Measurements from ENCODE around the gene SLX4IP.

SLX4IP gene

DNA sequence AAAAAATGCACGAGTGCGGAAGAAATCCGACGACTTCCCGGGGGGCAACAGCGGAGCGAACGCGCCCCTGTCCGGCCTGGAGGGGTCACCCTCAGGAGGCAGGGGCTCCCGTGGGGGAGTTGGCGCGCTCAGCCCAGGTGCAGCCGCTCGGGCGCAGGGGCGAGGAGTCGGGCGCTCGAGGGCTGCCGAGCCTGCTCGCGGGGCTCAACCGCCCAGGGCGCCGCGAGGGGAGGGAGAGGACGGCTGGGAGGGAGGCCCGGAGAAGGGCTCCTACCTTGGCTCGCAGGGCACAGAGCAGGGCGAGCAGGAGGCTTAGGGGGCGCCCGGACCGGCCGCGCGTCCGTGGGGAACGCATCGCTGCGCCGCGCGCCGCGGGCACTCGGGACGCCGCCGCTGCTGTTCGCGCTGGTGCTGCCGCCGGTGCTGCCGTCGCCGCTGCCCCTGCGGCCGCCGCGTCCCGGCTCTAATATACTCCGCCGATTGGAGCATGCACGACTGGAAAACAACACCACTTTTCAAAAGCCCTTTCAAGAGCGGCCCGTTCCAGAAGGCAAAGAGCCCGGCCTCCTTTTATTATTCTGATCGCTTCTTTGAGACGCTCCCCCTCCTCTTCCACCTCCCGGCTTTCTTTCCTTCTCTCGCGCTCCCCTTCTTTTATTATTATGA lies 238.2 kb downstream of the SLX4IP start:
- peak in 35 of 56 donors; percentile 10 to 82 (median 54) for DNase-seq

DNA sequence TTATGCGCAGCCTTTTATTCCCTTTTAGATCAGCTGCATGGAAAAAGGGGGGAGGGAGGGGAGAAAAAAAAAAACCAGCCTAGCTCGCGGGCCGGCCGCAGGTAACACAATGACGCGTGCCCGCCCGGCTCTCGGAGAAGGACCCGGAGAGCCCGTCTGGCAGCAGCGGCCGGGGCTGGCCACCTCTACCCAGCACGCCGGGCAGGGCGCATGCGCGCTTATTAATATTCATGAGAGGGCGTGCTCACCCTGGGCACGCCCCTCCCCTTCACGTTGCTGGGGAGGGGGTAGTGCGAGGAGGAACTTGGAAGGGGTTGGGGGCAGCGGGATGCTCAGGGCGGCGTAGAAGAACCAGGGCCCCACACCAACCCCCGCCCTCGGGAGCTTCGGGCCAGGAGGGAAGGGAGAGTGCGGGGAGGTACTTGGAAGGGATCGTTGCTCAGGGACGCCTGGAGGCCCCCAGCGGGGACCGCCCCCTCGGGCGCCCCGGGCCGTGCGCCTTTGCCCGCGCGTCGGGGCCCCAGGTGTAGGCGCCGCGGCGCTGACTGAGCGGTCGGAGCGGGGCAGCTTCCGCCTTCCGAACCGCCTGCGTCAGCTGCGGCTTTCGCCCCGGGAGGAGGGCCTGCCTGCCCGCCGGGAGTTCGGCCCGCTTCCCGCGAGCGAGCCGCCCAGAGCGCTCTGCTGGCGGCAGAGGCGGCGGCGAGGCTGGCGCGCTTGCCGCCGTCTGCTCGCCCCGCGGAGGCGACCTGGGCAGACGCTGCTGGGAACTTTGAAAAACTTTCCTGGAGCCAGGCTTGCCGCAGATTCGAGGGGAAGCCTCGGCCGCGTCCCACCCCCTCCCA lies 239.0 kb downstream of the SLX4IP start, which contains the start of gene JAG1:
Gene JAG1, minus strand, starts transcription at position 158 of the 842 bp plus-strand sequence. CDS start 469 bp downstream, outside the sequence.
- peak; percentile 46 to 97 (median 89) for DNase-seq

DNA sequence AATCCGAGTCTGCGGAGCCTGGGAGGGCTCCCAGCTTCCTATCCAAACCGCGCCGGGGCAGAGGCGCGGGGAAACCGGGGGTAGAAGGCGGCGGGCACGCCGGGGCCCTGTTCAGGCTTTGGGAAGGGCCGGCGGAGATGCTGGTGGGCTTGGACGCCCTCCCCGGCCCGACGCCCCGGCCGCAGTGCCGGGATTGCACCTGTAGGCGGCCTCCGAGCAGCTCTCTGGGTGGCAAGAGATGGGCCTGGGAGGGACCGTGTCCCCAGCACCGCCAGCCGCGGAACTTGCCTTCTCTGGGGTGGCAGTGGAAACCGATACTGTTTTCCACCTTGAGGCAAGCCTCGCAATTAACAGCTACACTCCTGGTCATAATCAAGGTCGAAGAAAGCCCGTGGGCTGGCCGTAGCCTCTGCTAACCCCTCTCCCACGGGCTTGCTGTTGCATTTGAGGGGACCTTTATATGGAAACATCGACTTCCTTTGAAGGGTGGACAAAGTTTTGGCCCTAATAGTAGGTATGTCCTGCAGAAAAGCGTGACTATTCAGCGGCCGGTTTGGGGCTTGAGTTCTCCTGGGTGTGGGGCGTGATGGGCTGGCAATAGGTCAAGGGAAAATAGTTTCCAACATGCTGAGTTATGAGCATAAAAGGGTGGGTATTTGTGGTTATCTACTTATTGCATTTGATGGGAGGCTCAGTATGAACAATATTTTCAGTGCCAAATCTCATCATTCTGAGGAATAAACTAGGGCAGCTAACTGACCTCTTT lies 239.8 kb downstream of the SLX4IP start:
- peak in 41 of 56 donors; percentile 17 to 79 (median 49) for DNase-seq

DNA sequence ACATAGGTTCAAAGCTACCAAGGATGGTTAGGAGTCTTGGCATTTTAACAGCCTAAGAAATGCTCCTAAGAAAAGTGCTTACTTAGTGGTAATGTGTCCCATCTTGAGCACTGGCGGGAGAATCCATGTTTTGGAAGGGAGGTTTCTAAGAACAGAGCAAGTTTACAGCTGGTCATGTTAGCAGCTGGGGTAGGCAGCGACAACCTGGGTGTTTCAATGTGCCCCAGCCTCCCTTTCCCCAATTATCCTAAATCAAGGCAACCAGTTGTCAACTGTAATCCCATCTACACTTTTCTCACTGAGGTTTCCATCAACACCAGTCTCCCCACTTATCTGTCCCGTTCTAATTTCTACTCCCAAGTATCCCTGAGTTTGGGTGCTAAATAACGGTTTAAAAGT lies 240.3 kb downstream of the SLX4IP start:
- no peak for DNase-seq

DNA sequence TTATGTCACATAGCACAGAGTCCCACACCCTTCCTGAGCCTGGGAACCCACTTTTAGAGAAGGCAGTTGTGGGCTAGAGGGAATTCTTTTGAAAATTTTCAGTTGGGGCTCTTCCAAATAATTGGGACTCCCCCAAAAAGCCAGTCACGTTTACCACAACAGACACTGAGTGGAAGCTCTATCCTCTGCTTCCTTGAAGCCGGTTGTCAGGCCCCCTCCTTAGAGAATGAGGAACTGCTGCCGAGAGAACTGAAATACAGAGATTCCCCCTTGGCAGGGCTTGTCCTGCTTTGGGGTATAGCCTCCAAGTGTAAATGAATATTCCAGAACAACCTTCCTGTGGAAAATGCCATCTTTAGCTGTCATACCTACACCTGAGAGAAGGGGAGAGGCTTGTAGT lies 241.4 kb downstream of the SLX4IP start:
- DNase-seq, result no peak
